Putamen (tissue), 1 donor: ENCODE data around the gene SRGAP1.

Experiments used
- DNase-seq: peaks from one replicate; pipeline ENCODE4 v3.0.0-alpha.2; 2016; ENCODE audit warnings: low spot score

SRGAP1 gene

DNA sequence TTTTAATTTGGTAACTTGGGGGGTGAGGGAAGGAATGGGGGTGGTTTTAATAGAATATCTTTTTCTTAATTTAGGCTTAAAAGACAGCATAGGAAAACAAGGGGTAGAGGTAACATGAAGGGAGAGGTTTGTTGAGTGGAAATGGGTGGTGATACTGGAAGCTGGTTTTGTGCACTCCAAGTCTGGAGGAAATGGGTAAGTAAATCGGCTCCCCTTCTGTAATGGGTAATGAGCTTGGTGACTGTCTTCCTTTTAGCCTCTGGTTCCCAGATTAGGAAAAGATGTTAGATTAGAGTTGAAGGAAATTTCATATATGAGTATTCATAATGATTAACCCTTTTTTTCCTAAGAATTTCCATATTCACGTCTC, 122.1 kb downstream of the SRGAP1 start:
- no peak for DNase-seq

DNA sequence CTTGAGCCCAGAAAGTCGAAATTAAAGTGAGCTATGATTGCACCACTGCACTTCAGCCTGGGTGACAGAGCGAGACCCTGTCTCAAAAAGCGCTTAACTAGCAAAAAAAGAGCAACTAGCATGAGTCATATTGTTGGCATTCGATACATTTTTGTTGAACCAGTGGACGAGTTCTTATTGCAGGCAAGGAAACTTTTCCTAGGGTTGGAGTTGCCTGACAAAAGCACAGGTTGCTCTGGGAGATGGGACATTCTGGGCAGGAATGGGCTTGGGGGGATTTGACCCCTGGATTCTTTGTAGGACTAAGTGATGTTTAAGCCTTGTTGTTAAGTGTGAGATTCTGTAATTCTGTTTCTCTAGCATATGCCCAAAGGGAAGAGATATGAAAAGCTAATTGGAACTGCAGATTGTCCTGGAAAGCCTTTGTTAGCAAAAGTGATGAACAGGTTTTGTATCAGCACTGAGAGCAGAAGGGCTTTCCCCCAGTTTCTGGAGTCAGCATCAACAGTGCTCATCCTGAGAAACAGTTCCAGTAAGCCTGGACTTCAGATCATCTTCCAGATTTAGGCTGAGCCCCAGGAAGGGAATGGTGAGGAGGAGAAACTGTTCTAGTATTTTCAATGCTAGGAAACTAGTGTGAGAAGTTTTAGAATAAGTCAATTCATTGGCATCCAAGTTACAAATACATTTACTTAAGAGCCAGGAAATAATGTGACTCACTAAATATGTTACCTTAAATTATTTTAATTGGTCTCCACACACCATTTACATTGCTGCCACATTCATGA, 123.1 kb downstream of the SRGAP1 start:
- DNase-seq: no peak

DNA sequence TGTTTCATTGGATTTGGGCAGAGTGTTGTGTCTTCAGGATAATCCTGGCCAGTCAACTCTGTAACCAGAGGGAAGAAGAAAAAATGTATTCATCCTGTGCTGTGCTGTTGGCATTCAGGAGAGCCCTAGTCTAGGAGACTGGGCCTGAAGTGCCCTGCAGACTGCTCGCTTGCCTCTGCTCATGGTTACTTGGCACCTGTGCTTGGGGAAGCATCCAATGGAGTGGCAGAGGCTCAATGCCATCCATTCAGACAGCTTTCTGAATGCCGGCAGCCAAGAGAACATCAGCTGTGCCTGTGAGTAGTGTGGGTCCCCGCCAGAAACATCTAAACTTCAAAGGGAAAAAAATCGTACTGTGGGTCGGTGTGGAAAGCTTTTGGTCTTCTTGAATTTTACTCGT, 124.2 kb downstream of the SRGAP1 start:
- peak; percentile 82 for DNase-seq

DNA sequence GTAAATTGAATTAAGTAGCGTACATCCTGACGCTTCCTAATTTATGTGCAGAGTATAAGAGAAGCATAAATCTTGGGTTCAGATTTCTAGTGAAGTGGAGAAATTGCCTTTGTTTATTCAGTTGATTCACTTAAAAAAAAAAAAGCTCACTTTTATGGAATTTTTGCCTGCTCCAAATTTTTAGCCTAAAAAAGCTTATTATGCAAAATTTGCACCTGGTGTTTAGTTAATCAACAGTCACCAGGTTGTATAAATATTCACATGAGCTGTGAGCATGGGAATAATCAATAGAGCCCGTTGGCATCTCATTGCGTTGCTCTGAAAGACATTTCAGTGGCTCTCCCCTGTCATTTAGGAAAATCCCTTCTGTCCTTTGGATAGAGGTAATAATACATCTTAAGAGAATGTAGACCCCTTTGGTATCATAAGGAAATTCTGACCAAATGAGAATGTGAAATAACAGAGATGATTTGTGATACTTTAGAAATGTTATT, 132.4 kb downstream of the SRGAP1 start:
- no peak for DNase-seq

DNA sequence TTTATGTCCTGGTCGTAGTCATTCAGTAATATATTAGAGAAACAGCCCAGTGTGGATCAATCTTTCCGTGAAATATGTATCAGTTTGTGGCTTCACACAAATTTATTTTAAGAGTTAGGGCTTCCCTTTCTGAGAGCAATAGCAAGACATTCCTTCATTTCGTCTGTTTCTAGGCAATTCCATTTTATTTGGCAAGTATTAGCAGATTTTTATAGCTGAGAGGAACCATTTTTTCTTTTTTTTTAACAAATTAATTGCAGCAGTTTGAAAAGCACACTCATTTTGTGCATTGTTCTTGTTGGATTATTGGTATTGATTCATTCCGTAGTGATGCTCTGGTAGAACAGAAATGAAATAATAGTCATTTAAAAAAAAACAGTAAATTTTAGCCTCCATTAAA, 132.9 kb downstream of the SRGAP1 start:
- no peak for DNase-seq

DNA sequence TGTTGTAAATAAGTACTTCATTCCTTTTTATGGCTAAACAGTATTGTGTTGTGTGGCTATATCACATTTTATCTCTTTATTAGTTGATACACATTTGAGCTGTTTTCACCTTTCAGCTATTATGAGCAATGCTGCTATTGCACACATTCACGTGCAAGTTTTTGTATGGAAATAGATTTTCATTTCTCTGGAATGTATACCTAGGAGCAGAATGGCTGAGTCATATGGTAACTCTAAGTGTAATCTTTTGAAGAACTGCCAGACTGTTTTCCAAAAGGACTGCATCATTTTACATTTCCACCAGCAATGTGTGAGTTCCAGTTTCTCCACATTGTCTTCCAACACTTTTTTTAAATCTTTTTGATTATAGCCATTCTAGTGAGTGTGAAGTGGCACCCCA, 134.0 kb downstream of the SRGAP1 start:
- DNase-seq: no peak

DNA sequence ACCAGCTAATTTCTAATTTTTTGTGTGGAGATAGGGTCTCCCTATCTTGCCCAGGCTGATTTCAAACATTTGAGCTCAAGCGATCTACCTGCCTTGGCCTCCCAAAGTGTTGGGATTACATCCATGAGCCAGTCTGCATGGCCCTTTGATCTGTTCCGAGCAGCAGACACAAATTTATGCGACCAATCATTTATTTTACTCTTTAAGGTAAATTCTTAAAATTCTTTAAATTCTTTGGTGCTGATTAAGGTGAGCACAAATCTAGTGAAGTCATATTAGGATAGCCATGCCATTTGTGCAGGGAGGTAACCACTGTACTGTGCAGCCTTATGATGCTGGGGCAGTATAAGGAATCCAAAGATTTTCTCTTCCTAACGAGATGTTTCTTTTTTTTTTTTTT, 135.7 kb downstream of the SRGAP1 start:
- DNase-seq: no peak

DNA sequence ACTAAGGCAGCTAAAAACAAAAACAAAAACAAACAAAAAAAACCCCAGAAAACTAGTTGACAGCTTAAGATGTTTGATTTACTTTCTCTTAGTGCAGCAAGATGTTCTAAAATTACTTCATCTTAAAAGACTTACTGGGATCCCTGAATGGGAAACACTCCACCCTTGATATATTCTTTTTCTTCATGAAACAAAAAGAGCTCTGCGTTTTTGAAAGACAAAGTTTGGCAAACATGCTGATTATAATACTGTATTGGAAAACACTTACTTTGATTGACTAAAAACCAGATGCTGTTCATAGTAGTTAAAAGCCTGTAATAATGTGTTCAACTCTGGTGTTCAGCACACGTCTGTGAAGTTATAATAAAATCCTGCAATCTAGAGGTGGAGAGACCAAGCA, 136.8 kb downstream of the SRGAP1 start:
- DNase-seq: no peak

DNA sequence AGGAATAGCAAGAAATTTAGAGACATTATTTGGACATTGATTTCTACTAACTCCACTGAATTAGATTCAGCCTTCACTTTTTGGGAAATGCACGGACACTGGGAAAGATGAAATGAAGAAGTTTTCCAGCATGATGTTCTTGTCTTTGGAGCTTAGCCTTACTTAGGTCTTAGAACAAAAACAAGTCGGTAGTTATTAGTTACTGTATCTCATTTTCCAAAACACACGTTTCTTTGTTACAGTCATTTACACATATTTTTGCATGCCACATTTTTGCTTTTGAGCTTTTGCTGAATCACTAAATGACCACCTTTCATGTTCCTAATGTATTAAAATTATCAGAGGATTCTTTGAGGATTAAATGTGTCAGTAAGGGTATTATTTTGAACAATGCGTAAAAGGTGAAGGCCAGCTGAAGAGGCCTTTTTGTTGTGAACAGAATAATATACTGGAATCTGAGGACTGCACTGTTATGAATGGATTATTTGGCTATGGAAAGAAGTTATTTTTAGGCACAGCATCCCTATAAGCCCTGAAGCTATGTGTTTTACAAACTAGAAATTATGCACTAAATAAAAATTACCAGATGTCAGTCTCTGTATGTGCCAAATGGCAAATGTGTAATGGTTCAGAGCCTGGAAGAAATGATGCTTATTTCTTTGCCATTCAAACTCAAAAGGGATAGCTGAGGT, 138.2 kb downstream of the SRGAP1 start:
- no peak for DNase-seq

DNA sequence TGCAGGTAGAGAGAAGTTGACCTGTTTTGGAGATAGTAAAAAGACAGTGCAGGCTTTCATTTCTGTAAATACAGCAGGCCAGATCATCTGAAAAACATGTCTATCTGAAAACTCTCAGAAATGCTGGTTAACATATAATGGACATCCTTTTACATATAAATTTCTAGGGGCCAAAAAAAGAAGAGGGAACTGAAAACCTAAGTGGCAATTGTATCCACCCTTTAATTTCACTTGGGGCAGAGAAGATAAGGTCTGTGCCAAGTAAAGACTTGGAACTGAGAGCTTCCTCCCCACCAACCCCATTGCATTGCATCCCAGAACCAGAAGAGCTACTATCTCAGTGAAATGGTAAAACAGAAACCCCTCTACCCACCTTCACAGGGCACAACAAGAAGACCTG, 141.0 kb downstream of the SRGAP1 start:
- DNase-seq: no peak

DNA sequence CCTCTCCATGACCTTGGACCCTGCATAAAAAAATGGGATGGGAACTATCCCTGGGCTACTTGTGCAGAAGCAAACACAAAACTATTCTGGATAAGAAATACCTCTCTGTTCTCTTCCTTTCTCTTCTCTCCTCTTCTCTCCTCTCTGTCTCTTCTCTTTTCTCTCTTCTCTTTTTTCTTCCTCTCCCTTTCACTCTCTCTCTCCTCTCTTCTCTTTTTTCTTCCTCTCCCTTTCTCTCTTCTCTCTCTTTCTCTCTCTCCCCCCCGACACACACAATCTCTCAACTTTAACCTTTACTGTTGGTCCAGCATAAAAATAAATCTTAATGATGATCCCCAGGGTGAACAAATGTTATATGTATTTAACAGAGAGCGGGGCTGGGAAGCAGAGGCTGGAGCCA, 141.4 kb downstream of the SRGAP1 start:
- DNase-seq: no peak

DNA sequence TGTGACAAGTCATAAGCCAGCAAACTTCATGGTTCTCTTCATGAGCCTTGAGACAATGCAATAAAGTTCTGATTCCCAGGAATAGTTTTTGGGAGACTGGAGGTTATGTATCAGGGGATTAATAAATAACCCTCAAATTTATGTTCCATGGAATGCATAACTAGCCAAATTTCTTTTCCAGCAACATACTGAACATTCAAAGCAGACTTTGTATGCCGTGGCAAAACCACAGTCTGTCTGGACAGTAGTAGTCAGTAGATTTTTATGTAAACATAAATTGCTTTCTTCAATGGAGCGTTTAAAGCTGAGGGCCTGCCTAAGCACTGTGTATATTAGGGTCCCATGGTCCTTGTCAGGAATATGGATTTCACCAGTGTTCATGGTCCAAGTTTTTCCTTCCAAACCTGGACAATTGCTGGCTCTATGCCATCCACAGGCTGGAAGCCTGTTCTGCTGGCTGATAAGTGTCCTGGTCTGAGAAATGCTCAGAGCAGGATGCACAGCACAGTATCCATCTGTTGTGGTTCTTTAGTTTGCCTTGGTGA, 144.9 kb downstream of the SRGAP1 start:
- DNase-seq: no peak

DNA sequence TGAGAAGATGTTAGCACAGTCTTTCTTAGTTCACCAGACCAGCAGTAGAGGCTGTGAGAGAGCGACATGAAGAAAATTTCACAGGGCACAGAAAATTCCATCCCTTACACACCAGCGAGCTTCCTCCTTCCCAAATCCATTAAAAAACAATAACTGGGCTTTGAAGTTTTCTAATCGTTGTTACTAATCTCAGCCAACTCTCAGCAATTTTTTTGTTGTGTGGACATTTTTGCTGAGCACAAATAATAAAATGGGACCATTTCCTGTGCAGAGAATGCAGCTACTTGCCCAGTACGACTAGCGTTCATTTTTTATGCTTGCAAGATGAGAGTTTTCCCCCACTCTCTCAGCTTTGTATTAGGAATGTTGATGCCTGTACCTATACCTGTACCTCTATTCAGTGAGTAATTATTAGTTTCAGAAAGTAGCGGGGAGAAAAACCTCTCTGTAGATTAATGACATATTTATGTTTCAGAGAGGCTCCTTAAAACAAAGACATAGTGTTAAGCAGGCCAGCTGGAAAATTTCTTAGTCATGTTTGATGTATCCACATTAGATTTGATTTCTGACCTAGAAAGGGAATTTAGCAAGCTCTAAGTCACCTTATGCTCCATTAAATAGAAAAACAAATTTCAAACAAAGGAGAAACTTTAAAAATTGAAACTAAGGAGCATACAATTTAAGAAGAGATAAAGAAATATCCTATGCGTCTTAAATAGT, 146.5 kb downstream of the SRGAP1 start:
- DNase-seq: no peak

DNA sequence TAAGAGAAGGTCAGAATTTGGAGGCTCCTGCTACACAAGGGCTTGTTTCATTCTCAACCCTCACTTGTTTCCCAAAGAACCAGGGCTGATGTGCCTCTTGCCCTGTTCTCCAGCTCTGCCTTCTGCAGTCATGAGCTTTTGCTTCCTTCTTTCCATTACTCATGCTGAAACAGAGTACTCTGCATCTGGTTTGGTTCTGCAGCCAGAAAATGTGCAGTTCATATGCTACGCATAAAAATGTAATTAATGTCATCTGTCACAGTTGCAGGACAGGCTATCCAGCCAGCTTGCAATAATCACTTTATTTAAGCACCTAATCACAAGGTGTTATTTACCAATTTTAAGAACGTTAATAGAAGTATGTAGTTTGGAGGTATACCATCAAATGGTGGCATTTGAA, 150.2 kb downstream of the SRGAP1 start:
- DNase-seq: no peak

DNA sequence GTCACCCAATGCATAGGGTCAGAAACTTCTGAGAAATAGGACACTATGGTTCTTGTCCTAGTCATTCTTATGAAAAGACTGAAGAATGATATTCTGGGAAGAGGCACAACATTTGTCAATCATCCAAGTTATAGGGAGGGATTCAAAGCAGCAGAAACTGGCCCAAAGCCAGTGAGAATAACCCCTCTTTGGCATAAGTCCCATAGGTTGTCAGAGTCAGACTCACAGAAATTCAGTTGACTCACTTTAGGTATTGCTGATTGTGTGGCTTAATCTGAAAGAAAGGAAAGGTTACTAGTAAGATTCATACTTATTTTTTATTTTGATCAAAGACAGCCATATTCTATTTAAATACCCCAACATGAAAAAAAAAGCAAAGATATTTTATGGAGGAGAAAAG, 151.0 kb downstream of the SRGAP1 start:
- no peak for DNase-seq

DNA sequence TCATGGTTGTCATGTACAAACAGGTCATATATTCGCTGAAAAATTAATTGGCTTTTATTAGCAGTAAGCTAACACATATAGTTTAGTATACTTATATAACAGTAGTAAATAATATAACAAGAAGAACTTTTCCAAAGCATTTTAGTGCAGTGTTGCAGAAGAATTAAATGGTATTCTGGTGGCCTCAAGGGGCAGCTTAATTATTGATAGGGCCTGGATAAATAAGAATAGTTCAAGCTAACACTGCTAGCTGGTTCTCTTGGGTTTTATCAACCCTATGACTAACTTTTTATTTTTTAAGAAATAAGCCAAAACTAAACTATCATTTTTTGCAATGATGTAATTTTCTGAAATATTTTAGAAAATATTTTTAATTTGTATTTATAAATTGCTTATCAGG, 152.1 kb downstream of the SRGAP1 start:
- no peak for DNase-seq

DNA sequence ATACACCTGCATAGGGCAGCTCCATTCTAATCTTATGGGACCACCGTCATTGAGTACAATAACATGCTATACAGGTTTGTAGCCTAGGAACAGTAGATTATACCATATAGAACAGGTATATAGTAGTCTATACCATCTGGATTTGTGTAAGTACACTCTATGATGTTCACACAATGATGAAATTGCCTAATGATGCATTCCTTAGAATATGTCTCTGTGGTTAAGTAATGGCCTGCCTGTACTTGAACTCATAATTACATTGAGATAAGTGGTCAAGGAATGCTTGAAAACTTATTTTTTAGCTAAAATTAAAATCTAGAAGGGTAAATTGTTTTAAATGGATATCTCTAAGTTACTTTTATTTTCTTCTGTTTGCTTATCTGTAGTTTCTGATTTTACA, 152.7 kb downstream of the SRGAP1 start:
- no peak for DNase-seq

DNA sequence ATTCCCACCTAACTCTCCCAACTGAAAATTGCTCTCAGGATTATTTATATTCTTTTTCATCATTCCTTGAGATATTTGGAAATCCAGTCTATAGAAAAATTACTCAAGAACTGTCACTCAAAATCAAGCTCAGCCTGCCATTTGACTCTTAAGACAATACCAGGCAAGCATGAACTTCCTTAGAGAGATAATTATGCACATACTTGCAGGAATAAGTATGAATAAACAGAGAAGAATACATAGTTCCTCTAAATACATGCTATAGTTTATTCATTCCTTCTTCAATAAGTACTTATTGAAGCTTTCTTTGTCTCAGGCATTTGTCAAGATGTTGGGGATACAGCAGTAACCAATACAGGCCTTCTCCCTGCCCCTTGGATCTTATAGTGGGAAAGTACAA, 154.1 kb downstream of the SRGAP1 start:
- no peak for DNase-seq

DNA sequence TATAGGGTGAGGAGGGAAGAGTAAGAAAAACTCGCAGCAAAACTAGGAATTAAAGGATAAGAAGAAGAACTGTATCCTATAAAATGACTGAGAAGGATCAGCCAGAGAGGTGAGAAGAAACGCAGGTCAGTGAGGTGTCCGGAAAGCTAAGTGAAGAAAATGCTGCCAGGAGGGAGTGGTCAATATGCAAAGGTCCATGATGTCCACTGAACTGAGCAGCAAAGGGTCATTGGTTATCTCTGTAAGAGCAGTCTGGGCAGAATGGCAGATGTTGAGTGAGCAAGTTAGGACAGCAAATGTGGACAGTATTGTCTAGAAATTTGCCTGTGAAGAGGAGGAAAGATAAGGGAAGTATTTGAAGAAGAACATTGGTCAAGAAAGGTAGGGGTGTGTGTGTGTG, 155.4 kb downstream of the SRGAP1 start:
- DNase-seq: no peak

DNA sequence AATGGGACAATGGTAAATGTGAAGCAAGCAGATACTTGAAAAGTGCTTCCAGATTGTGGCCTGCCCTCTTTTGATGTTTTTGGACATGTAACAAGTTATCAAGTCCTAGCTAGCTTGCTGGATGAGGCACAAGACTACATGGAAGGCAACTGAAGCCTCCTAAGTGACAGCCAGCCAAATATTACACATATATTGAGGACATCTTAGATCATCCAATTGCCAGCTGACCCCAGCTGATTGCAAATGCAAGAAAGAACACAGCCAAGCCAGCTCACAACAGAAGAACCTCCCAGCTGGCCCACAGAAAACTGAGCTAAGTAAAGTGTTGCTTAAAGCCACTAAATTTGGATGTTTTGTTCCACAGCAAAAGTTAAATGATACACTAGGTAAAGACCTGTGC, 156.9 kb downstream of the SRGAP1 start:
- no peak for DNase-seq

DNA sequence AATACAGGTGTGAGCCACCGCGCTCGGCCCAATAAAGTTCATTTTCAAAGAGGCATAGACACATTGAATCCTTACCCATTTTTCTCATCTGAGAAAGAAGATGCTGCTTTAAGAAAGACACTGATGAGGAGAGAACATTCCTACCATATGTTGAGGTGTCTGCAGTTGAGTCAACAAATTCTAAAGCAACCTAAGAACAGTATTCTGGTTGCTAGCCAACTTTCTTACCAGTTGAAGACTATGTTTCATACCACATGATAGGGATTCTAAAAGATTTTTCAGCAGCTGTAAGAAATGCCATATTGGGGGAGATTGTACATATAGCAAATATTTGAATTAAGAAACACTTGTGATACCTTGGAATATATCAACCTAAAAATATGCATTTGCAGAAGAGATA, 160.1 kb downstream of the SRGAP1 start:
- no peak for DNase-seq

DNA sequence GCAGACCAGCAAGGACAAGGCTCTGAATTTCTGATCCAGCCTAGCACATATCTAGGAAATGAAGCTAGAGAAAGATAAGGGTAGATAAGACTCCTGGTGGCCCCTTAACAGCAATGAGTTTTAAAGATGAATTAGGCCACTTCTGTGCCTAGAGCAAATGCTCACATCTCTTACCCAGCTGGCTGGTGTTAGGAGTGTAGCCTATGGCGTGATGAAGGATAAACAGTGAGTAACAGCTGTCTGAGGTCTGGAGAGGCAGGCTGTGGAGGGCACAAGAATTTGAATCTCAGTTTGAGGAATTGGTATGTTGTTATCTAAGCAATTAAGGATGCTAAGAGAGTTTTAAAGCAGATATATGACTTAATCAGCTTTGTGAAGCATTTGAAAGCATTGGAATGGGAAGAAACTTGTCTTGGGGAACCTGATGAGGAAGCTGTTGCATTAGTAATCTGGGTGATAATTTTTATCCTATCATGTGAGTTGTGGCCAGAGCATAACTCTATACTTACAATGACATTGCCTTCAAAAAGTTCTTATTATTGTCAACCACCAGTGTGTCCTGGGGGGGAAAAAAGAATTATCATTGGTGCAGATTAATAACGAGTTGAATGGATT, 161.8 kb downstream of the SRGAP1 start:
- no peak for DNase-seq
